Activated CD4-positive, alpha-beta T cell treated with anti-CD3 and anti-CD28 coated beads, Interleukin-2, amount 50 U/mL, for 16 hours (primary cell): ENCODE data around the gene MRC1.

Experiments
- DNase-seq: peaks from one replicate; pipeline ENCODE4 v3.0.0-alpha.2; 2020

MRC1 gene

DNA sequence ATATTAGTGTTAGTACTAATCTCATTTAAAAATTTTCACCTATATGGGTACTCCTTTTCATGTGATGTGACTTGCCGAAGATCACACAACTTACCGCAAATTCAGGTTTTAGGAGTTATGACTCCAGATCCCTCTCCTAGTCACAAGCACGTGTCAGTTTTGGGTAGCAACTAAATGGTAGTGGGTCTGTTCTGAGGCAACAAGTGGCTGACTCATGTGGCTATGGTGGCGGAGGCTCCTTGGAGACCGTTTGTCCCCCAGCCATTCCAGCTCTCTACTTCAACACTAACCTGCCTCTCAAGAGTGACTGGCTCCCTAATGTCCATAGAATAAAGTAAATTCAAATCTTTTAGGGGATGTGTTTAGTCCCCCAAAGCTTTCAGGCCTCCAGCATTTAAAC, 39.5 kb downstream of the MRC1 start:
- no peak for DNase-seq

DNA sequence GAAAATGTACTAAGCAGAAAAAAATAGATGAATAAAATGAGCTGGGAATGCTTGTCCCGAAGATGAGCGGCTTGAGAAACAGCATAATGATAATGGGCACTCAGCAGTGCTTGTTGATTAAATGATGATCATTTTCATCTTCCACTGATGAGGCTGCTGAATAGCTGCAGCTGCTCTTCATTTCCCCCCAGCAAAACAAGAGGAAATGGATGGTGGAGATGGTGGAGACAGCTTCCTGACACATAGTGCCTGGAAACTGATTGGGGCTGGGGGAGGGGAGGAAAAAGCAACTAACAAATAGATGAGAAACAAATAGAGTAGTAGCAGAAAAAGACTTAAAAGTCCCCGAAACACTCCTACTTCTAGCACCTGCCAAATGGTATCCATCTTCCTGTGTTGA, 41.4 kb downstream of the MRC1 start:
- no peak for DNase-seq

DNA sequence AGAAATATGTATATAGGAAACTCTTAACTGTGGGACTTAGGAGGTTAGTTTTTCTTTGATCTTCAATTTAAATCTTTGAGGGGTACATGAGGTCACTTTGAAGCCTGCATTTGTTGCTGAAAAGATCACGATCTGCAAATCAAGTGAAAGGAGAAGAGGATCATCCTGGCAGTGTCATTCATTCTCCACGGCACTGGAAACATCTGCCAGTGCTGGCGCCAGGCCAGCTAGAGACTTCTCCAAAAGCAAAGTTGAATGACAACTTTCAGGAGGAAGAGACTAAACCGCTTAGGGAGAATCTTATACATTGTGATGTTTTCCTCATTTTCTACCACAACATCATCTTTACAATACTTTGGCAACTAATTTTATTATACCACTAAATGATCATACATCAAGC, 42.5 kb downstream of the MRC1 start:
- DNase-seq, result no peak

DNA sequence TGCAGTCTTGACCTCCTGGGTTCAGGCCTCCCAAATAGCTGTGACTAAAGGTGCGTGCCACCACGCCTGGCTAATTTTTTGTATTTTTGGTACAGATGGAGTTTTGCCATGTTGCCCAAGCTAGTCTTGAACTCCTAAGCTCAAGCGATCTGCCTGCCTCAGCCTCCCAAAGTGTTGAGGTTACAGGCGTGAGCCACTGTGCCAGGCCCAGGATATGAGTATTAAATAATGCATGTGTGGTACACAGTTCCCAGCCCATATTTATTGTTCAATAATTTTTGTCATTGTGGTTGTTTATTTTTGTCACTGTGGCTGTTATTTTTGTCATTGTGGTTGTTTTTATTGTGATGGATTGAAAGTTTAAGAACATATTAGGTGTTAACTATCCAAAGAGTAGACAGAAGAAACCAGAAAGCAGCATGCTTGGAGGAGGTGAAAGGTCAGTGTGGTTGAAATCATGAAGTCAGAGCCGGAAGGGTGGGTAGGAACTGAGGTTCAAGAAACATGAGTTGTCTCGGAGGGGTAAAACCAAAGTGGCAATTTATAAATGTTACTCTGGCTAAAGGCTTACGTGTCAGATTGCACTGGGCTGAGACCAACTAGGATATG, 45.0 kb downstream of the MRC1 start:
- DNase-seq, result no peak

DNA sequence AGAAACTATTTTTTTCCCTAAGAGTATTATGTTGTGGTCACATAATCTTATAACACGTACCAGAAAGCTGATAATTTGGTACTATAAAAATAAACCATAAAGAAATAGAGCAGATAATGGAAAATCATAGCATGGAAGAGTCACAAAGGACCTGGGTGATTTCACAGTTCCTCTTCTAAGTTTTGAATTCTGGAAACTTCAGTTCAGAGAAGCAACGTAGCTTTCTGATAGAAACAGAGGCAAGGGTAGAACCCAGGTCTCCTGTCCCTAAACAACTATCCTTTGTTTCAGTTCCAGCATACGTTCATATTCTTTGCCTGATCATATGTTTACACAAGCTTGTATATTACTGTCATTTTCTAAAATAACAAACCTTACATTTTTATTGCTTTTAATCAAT, 47.9 kb downstream of the MRC1 start:
- DNase-seq, result no peak

DNA sequence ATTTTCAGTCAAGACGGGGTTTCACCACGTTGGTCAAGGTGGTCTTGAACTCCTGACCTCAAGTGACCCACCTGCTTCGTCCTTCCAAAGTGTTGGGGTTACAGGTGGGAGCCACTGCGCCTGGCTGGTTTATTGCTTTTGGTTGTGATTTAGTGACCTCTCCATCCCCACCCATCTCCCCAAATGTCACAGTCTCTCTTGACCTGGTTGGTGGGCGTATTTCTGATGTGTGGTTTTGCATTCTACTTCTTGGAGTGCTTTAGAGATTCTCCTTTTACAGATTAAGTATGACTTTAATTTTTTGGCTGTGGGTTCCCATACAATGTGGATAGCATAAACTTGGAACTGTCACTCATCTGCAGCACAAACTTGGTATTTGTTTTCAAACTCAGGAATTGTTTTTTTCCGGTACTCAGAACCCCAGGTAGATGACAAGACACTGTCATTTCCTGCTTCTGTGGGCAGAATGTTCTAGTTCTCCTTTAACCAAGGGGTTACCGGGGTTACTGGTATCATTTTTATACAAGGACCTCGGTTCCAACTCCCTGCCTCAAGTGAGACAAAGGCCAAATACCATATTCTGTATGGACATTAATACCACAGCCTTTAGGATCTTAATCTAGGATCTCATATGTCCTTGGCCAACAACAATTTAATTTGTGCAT, 50.5 kb downstream of the MRC1 start:
- no peak for DNase-seq

DNA sequence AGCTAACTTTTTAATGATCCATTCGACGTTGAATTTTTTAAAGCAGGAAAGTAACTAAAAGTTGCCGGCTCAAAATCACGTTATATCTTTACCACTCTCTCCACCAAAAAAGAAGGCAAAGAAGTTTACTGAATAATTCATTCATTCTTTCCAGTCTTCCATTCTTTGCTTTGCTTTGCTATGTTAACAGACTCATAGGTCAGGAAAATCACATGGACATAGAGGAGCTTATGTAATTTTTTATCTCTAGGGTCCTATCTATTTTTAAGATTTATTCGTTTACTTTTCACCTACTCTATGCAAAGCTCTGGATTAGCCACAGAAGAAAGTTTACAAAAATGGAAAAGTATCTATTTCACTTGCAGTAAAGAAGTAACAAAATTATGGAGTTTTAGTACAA, 52.6 kb downstream of the MRC1 start:
- DNase-seq, result no peak

DNA sequence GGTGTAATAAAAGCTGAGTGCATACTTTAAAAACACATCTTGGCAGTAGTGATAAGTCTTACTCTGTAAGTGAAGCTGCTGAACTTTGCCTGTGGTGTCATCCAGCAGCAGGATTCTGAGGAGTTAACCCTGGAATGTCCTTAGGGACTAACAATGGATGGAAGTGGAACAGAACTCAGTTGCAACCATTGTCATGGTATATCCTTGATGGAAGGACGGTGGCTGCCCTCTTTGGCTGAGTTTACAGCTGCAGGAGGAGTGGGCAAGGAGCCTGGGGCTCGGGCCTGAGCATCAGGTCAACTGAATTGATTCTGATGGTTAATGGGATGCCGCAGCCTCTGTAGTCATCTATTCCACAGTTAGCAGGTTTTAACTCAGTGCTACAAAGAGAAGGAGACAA, 56.2 kb downstream of the MRC1 start:
- DNase-seq, result no peak

DNA sequence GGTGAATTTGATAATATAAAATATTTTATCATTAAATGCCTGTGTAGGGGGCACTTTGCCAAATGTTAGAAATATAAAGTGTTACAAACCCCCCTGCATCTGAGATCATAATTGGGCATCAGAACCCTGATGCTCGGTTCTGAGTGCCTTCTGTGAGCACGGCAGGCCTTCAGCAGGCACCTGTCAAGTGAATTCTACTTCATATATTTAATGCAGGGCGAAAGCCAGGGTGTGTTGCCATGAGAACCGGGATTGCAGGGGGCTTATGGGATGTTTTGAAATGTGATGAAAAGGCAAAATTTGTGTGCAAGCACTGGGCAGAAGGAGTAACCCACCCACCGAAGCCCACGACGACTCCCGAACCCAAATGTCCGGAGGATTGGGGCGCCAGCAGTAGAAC, 57.2 kb downstream of the MRC1 start:
- no peak for DNase-seq

DNA sequence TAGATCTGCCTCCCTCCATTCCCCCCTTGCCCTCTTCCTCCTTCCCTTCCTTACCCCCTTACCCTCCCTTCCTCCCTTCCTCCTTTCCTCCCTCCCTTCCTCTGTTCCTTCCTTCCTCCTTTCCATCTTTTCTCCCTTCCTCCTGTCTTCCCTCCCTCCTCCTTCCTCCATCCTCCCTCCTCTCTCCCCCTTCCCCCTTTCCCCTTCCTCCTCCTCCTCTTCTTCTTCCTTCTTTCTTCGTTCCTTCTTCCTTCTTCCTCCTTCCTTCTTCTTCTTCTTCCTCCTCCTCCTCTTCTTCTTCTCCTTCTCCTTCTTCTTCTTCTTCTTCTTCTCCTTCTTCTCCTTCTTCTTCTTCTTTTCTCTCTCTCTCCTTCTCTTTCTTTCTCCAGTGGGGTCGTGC, 57.9 kb downstream of the MRC1 start:
- DNase-seq, result no peak

DNA sequence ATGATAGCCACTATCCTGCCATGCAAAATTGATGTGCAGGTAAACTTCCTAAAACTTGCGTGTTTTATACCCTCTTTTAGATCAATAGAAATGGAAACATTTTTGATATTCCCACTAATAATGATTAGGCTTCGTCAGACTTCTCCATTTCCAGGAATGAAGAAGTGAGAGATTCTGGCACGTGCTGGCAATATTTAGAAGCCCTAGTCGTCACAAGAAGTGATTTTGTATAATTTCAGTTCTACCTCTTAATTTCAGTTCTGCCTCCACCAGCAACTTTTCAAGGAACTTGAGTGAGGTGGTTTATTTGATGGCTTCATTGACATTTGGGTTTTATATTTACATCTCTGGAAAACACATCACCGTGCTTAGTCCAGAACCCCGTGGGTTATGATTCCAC, 61.9 kb downstream of the MRC1 start:
- no peak for DNase-seq

DNA sequence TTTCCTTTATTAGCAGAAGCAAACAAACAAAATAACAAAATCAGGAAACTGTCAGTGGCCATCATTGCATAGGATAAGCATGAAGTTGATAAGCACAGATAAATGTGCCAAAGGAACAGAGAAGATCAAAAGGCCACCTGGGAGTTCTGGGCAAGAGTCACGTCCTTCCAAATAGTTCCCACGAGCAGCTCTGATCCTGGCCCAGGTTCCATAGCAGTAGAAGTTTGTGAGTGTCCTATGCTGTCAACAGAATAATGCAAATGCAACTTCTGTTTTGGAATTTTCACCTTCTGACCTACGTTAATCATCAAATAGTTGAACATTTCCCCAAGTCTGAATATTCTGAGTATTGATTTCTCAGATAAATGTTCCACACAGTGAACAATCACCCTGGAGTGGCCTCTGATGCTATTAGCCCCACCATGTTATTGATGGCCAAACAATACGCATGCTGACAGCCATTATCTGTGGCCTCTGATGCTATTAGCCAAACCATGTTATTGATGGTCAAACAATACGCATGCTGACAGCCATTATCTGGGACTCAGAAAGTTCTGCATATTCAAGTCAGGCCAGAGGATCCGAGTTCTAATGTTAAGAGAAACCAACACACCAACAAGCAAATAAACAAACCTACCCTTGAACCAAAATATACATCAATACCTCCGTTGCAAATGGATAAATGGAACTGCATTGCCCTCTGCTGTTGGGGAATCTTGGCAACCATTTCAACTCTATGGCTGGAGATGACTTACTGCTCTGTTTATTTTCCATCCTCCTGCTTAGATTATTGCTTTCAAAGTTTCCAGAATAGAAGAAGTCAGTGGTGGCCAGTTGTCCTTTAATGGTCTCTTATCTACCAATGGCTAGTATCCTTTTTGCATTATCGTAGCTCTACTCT, 63.3 kb downstream of the MRC1 start:
- no peak for DNase-seq

DNA sequence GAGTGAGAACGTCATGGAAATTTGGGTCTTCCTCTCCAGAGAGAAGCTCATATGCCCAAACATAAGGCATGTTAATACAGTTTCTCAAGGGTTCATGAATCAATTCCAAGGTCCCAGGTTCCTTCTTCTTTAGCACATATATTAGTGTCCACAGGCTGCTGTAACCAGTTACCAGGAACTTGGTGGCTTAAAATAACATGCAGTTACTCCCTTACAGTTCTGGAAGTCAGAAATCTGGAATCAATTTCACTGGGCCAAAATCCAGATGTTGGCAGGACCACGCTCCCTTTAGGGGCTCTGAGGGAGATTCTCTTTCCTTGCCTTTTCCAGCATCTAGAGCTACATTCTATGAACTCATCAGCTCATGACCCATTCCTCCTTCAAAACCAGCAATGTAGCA, 64.8 kb downstream of the MRC1 start:
- DNase-seq, result no peak

DNA sequence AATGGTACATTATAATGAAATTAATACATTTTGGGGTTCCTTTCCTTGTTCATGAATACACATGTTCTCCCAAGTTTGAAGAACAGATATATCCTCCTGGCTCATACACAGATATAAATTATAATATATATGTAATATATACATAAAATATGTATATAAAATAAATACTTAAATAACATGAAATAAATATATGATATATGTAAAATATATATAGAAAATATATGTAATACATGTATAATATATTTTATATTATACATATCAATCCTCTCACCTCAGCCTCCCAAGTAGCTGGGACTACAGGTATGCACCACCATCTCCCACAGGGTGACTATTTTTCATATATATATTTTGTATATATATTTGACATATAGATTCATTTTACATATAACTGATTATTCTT, 68.0 kb downstream of the MRC1 start:
- no peak for DNase-seq

DNA sequence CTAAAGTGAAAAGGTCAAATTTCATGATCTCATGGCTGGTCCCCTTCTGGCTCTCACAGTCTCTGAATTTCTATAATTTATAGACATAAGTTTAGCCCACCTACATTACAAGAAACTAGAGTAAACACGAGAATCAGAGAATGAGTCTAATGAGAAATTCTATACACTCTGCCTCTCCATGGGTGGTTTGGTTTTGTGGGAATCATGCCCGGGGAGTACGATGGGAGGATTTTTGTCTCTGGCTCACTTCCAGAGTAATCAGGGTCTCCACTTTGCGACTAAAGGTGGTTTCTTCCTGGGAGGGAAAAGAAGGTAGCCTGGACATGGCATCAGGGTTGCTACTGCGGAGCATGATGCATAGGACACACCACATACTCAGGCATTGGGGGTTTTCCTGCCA, 69.7 kb downstream of the MRC1 start:
- DNase-seq, result no peak

DNA sequence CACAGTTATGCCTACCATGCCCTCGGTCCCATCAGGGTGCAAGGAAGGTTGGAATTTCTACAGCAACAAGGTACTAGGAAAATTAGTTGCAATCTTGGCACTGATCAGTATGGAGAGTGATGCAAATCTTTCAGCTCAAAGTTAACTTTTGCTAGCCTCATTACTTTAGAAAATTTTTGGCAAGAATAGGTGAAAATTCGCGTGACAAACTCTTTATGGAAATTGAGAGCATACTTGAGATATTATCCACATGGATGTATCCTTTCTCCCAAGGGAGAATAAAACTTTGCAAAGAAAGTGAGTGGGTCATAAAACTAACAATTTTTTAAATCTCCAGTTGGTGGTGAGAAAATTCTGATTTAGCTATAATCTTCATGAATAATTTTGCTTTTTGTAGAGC, 71.5 kb downstream of the MRC1 start:
- no peak for DNase-seq

DNA sequence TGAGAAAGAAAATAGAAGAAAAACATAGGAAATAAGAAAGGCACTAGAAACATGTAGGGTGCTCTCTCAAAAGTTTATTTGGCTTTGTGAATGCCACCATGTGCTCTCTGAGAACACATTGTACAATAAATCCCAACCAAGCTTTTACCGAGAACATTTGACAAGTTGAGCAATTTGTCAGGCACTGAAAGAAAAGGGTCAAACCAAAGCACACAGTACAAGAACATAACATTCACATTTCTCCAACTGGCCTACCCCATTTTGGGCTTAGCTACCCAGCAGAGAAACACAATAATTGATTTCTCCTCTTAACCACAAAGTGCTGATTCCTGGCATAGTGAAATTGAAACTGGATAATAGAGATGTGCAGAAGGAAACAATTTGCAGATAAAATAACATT, 73.4 kb downstream of the MRC1 start:
- DNase-seq, result no peak

DNA sequence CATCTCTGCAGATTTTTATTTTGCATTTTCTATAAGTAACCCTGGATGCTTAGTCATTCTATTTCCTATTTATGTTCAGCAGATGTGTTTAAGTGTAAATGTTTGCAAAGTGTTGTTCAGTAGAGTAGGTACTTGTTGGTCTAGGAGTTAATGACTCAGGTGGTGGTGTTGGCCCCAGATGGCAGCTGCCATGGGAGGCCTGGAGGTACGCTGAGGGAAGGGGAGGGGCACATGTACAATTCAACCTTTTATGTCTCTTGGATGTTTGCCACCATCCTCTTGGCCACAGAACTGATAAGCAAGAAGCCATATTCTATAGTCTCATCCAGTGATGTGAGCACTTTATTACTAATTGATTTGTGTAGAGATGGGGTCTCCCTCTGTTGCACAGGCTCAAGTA, 74.5 kb downstream of the MRC1 start:
- DNase-seq, result no peak

DNA sequence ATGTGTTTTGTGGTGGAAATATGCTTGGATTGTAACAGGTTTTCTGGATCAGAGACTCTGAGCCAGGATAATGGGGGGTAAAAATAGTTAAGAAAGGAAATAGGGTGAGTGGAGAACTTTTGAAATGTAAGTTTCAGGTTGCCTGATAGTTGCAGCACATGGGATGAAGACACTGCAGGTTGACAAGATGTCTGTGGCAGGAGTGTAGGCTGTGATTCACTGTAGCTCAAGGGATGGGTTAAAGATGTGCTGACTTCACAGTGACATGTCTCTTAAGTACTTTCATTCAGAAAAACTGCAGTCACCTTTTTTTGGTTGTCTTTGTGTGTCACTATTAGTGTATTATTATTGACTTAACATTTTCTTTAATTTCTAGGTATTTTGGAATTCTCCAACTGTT, 79.0 kb downstream of the MRC1 start:
- no peak for DNase-seq

DNA sequence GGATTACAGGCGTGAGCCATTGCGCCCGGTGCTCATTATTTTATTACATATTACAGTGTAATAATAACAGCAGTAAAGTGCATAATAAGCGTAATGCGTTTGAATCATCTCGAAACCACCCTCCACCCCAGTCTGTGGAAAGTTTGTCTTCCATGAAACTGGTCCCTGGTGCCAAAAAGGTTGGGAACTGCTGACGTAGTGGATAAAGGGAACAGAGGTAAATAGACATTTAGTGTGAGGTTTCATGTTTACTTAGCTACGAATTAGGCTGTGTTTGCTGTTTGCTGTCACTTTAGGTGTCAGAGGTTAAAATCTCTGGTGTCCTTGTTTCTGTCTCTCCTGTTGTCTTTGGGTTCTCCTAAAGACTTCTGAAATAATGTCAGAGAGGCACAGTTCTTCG, 82.3 kb downstream of the MRC1 start:
- no peak for DNase-seq

DNA sequence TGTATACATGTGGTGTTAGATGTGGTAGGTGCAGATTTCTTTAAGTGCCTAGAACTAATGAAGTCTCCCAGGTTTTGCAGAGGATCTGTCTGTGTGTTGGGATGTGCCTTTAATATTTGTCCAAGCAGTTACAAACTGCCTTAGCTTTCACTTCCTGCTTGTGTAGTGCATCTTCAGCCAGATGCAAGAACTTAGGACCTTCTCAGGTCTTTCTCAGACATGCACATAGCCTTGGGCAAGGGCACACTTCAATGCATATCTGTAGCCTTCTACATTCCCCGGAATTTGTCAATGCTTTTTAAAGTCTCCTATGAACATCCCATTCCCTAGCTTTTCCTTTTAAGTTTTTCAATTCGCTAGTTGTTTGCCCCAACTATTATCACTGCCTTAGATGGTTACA, 95.4 kb downstream of the MRC1 start:
- DNase-seq, result no peak

DNA sequence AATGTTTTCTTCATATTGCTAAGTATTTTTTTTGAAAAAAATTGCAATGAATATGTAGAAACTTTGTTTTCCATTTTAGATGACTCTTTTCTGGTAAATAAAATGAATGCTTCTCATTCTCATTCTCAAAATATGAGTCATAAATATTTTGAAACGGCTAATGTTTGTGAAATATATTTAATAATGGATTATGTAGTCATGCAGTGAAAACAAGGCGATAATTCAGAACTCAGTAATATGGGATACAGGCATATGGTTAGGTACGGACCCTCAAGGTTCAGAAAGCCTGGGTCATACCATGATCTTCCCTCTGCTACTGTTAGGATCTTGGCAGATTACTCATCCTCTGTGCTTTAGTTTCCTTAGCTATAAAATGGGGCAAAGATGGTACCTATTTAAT, 96.3 kb downstream of the MRC1 start:
- no peak for DNase-seq

DNA sequence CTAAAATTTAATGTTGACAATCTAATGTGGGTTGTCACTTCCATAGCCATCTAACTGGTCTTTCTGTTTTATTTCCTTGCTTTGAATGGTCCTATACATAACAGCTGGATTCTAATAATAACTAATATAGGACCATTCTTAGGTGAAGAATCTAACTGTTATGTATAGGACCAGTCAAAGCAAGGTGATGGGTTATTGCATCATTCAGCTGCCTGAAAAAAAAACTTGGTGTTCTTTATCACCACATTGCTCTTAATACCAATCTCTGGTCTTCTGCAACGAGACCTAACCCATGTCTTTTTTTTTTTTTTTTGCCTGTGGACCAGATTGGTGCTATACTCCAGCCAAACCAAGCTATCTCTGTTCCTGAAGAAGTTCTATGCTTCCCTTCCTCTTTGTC, 96.9 kb downstream of the MRC1 start:
- no peak for DNase-seq

DNA sequence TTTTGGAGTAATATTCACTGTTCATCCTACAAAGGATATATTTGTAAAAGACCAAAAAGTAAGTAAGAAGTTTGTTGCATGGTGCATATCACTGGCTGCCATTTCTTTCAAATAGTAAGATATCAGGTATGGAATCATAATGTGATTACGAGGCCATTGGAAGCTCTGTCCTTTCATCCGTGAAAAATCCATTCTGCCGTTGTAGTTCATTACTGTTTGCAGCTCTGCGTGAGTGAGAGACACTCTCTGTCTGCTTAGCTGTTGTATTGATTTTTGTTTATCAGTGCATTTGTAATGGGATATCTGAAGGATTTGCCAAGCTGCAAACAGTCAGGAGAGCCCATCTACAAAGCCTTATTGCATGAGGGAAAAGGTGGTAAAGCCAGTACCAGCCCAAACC, 98.5 kb downstream of the MRC1 start:
- no peak for DNase-seq
